ENCODE data around the gene POLDIP3.
"Not testable (repeated sequence)": the region's sequence is repeated elsewhere in the genome, so short reads cannot be mapped to it uniquely, and the experiment has no call there.

POLDIP3 gene

DNA sequence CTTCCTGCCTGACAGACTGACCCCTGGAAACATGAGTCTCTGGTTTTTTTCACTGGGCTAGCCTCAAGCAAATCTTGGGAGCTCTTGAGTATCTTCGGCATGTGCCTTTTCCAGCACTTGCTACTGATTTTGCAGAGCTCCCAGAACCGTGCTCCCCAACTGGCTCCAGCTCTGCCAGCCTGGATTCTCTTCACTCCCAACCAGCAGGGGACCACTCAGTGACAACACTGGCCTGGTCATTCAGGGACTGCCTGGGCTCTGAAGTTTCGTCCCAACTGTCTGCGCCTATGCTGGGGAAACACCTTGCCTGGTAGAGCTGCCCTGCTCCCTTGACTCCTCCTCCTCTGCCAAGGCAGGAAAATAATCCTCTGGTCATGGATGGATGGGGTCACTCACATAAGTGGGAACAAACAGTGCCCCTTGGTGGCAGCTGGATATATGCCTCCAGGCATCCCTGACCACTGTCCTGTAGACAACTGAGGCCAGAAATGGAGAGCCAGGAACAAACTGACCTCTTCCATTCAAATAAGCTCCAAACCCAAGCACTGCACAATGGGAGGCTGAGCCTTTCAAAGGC is 30.2 kb downstream of the POLDIP3 start:
- no peak for DNase-seq (ENCODE audit: low read depth)

DNA sequence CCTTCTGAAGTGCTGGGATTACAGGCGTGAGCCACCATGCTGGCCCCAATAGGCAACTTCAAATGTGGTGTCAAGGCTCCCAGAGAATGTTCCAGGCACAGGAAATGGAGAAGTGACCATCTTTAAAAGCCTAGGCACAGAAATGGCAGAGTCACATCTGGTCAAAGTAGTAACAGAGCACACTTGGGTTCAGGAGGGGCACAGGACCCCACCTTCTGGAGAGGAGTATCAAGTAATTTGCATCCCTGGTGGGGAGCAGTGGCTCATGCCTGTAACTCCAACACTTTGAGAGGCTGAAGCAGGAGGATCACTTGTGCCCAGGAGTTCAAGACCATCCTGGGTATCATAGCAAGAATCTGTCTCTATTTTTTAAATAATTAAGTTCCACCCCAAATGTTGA is 31.7 kb downstream of the POLDIP3 start:
- DNase-seq (ENCODE audit: low read depth), result no peak

- DNase-seq (ENCODE audit: low read depth), result peak; percentile 74
Measured at GRCh38 chr22:42581762-42582716, 32.6 kb downstream of the POLDIP3 start.

GRCh38 chr22:42581194-42581761 is 33.4 kb downstream of the POLDIP3 start:
- not testable (repeated sequence) for DNase-seq (ENCODE audit: low read depth)

DNA sequence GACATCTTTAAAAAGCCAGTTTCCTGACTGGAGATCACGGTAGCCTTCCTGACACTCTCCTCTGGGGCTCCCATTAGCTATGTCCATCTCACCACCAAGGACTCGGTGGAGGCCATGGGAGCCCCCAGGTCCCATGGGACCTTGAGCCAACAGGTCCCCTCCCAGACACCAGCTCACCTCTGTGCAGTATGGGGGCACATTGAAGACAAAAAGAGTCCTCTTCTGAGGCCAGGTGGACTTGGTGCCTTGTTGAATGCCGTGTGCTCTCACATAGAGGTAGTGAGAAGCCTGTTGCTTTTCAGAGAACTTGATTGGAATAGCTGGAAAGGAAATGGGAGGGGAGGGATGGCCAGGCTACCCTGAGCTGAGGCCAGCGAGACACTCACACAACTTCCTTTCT is 34.6 kb downstream of the POLDIP3 start:
- DNase-seq (ENCODE audit: low read depth), result not testable (repeated sequence)

DNA sequence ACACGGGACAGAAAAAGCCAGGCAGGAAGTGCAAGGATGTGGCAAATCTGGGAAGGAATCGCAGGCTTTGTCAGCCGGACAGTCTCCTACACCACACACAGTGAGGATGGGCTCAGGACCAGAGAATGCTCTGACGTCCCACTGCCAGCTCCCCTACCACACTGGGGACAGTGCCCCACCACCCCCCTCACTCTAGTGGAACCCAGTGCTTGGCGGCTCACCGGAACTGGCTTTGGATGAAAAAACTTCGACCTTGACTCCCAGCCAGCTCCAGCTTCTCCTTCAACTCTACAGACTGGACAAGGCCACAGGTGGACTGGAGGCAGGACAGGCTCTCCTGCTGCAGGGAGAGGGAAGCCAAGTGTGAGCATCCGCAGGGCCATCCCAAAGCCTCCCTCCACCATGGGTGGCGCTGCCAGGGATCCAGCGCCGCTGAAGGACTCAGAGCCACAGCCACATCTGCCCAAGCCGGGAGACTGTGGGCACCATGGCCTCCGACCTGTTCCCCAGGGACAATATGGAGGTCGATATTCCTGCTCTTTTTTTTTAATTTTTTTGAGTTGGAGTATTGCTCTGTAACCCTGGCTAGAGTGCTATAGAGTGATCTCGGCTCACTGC is 37.0 kb downstream of the POLDIP3 start:
- no peak for DNase-seq (ENCODE audit: low read depth)

DNA sequence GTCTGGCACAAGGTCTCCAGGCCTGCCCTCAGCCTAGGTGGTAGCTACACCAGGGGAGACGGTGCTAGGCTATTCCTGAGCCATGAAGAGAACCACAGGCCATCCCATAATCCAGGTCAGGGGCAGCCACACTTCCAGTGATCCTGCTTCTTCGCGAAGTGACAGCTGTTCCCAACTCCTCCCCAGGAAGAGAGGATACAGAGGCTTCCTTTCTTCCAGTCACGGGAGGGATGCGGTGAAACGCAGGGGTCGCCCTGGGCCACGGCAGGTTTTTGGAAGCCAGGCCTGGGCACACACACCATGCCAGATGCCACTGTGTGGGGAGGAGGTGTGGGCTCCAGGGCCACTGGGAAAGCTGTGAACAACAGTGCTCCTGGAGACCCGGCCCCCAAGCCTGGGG is 37.5 kb downstream of the POLDIP3 start:
- DNase-seq (ENCODE audit: low read depth), result not testable (repeated sequence)

DNA sequence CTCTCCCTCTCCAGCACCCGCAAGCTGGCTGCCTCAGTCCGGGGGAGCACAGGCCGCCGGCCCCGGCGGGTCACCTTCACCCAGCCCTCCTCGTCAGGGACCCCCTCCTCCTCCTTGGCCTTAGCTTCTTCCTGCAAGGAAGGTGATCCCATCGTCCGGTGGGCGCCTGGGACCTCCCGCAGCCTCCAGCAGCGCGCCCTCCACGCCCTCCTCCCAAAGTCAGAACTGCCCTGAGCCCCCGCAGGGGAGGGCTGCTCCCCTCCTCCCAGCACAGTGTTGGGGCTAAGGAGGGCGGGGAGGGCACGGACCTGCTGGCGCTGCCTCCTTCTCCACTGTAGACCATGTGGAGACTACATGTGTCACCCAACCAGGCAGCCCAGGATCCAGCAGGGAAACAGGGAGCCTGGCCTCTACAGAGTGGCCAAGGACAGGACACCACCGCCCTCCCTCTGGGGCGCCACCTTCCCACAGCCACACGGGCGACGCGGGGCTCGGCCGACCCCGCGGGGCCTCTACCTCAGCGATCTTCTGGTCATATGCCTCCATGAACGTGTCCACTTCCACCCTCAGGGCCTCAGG is 38.6 kb downstream of the POLDIP3 start:
- DNase-seq (ENCODE audit: low read depth), result not testable (repeated sequence)

DNA sequence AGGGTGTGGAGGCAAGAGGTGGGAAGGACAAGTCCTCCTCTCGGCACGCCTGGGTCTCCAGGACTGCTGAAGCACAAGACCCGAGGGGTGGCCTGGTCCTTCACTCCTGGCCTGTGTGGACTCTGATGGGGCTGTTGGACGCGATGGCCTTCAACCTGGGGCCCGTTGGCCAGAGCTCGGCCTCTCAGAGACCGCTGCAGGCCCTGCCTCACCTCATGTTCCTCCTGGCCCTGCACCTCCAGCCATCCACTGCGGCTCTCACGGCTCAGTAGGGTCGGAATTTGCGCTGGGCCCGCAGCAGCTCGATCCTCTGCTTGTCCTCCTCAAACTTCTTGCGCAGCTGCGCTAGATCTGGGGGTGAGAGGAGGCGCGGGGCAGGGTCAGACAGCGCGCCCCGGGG is 40.2 kb downstream of the POLDIP3 start:
- not testable (repeated sequence) for DNase-seq (ENCODE audit: low read depth)

DNA sequence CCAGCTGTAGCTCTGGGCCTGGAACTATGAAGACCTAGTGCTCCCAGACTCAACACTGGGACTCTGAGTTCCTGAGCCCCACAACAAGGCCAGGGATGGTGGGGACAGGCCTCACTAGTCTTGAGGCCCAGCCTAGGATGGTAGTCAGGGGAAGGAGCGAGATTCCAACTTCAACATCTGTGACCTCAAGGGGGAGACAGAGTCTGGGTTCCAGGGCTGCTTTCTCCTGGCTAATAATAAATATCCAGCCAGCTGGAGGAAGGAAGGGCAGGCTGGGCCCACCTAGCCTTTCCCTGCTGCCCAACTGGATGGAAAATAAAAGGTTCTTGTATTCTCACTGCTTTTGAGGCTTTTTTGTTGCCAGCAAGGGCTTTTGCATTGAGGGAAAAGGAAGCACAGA is 40.6 kb downstream of the POLDIP3 start:
- DNase-seq (ENCODE audit: low read depth), result not testable (repeated sequence)

- DNase-seq (ENCODE audit: low read depth), result not testable (repeated sequence)
Measured at GRCh38 chr22:42571068-42571467, 43.6 kb downstream of the POLDIP3 start.

DNA sequence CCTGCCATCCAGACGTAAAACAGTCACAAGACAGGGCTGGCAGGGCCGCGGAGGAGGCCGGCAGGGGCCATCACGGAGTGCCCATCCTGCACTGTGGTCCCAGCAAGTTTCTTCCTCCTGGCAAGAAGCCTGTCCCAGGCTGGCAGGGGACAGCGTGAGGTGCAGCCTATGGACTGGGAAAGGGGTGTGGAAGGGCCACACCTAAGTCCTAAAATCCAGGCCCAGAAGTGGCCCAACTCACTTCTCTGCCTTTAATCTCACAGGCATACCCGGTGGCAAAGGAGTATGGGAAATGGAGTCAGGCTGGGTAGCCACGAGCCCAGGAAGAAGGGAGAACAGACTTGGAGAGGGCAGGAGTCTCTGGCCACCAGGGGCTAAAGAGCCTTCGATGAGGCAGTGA is 44.1 kb downstream of the POLDIP3 start:
- not testable (repeated sequence) for DNase-seq (ENCODE audit: low read depth)

GRCh38 chr22:42567950-42568349 is 46.7 kb downstream of the POLDIP3 start:
- DNase-seq (ENCODE audit: low read depth), result not testable (repeated sequence)

- DNase-seq (ENCODE audit: low read depth), result no peak
Measured at GRCh38 chr22:42565956-42566355, 48.7 kb downstream of the POLDIP3 start.

DNA sequence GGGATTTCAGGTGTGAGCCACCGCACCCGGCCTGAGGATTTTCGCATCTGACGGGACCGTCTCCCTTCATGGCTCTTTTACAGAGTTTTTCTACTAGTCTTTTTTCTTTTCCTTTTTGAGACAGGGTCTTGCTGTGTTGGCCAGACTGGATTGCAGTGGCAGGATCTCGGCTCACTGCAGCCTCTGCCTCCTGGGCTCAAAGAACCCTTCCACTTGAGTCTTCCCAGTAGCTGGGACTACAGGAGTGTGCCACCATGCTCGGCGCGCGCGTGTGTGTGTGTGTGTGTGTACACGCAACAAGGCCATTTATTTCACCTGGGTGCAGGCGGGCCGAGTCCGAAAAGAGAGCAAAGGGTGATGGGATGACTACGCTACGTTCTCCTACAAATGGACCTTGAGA is 50.0 kb downstream of the POLDIP3 start:
- DNase-seq (ENCODE audit: low read depth), result no peak

DNA sequence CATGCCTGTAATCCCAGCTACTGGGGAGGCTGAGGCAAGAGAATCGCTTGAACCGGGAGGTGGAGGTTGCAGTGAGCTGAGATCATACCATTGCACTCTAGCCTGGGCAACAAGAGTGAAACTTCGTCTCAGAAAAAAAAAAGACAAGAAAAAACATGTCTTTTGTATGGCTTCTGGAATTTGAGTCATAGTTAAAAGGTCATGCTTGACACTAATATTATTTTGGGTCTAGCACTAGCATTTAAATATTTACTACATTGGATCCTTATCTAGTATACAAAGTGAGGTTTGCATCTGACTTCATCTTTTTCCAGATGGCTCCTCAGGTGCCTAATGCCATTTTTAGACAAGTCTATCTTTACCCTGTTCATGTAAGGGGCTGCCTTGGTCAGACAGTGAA is 50.7 kb downstream of the POLDIP3 start:
- not testable (repeated sequence) for DNase-seq (ENCODE audit: low read depth)

- no peak for DNase-seq (ENCODE audit: low read depth)
Measured at GRCh38 chr22:42562684-42563083, 52.0 kb downstream of the POLDIP3 start.

DNA sequence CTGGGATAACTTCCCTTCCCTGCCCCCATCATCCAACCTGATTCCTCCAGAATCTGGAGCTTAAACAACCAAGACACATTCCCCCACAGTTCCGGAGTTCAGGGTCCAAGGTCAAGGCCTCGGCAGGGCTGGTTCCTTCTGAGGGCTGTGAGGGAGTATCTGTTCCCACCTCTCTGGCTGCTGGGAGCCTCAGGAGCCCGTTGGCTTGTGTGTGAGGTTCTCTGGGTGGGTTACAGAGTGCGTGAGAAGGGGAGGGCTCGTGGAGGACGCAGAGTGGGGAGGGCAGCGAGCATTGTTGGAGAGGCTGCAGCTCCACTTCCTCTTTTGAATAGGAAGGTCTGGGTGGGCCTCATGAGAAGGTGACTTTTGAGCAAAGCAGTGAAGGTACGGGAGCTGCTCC is 52.4 kb downstream of the POLDIP3 start:
- no peak for DNase-seq (ENCODE audit: low read depth)

GRCh38 chr22:42561856-42562255 is 52.8 kb downstream of the POLDIP3 start:
- DNase-seq (ENCODE audit: low read depth), result no peak

DNA sequence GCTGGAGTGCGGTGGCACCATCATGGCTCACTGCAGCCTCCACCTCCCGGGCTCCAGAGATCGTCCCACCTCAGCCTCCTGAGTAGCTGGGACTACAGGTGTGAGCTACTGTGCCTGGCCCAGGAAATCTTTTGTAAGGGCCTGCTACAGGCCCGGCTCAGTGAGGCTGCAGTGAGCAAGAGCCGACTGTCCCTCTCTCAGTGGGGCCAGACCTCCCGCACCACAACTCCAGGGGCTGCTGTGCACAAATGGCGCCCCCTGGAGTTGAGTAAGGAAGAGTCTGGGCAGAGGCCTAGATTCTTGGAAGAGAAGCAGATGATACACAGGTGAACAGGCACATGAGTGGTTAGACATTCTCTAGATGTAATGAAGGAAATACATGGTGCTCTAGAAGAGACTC is 53.9 kb downstream of the POLDIP3 start:
- DNase-seq (ENCODE audit: low read depth), result peak; percentile 9

DNA sequence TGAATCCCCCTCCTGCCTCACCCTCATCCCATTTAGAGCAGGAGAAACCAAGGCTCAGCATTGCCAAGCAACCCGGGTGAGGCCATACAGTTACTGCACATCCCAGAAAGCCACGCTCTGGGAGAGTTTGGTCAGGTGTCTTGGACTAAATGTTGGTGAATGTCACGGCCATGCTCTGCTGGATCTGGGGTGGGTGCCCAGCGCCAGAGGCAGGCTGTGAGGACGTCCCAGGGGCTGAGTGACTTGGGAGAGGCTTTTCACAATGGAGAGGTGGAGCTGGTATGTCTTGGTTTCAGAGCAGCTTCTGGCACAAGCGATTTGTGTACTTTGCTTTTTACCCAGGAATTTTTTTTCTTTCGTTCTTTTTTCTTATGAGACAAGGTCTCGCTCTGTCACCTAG is 54.3 kb downstream of the POLDIP3 start:
- DNase-seq (ENCODE audit: low read depth), result no peak

Data from iris pigment epithelial cell (primary cell).